GM18499 (cell line): Measurements from ENCODE around the gene CHCHD6.
A peak's percentile ranks its signal among the peaks of the same experiment; 100 is the strongest.

Experiments used
- ATAC-seq: cut with Tn5 transposase; IDR thresholded peaks from one replicate; pipeline ENCODE4 v1.9.1; 2021; ENCODE audit warnings: moderate number of reproducible peaks; ENCODE audit not compliant: insufficient read depth, unreplicated experiment

Gene CHCHD6

DNA sequence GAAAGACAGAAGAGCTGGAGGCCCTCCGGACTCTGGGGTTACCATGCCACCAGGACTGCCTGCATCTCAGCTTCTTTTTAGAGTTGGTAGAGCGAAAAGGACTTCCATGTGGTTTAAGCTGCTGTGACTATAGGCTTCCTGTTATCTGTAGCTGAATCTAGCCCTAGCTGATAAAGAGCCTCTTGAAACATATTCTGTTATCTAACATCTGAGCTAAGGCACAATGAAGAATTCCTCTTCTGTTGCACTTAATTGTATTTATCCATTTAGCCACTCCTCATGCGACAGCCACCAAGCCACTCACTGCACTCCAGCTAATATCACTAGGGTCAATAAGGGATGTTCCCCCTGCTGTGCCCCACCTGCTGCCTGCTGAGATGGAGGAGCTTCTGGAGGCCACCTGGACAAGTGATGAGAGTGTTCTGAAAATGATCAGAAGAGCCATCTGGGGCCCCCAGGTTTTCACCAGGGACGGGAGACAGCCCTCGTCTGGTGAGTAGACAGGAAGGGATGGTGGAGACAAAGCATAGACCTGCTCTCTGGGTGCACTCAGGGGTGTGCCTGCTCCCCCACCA is 184.2 kb downstream of the CHCHD6 start:
- no peak for ATAC-seq

DNA sequence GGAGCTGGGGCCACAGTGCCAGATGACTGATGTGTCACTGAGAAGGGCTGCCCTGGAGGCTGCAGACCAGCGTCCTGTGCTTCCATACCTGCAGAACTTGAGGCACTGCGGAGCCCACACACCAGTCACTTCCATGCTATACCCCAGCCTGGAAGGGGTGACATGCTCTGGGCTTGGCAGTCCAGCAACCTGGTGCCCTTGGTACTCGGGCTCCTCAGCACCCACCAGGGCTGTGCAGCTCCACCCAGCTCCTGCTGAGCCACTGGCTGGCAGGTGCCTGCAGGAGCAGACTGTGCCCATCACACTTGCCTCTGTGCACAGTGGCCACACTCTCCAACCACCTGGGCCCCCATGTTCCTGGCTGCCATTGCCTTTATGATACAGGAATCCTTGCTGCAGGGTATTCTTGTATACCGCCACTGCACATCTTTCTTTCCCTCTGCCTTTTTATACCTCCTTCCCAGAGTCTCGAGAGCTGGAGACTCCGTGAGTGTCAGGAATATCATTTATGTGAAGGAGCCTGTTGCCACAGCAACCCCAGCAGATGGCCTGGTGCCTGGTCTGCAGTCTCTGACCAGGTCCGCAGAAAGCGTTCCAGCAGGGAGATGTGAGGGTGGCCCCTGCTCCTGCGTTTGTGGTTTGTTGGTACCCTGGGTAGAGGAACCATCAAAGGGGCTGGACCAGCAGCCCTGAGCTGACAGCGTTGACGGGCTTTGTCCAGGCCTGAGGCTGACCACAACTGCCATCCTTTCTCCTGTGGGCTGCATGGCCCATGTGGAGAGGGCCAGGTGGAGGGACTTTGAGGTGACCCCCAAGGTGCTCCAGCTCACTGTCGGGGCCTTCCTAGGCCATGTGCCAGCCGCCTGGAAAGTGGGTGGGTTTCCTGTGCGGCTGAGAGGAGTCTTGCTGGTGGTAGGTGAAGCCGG is 185.5 kb downstream of the CHCHD6 start:
- no peak for ATAC-seq

DNA sequence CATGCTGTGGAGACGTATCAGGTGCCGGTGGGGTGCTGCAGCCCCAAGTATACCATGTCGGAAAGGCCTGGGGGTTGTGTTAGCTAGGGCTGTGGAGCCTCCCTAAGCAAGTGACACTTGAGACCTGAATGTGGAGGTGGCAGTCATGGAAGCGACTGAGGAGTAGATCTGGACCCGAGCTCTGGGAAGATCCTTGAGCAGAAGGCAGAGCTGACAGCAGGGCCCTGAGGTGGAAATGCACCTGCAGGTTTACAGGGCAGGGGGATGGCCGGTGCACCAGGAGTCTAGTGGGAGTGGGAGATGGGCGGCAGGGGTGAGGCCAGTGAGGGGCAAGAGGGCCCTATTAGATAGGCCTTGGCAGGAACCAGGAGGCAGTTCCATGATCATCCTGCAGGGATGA is 187.1 kb downstream of the CHCHD6 start:
- ATAC-seq = no peak

DNA sequence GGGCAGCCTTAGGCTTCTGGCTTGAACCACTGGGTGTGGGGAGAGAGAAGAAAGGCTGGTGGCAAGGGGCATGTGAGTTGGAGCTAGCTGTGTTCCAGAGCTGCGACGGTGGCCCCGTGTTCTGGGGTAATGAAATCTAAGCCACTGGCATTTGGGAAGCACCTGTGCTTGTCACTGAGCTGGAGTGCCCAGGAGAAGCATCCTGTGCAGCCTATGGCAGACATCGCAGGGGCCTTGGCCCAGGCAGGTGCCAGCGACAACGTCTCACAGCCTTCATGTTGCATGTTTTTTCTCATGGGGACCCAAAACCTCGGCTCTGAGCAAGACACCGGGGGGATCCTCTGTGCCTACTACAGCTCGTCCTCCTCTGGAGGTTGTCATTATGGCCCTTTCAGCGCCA is 187.8 kb downstream of the CHCHD6 start:
- no peak for ATAC-seq

DNA sequence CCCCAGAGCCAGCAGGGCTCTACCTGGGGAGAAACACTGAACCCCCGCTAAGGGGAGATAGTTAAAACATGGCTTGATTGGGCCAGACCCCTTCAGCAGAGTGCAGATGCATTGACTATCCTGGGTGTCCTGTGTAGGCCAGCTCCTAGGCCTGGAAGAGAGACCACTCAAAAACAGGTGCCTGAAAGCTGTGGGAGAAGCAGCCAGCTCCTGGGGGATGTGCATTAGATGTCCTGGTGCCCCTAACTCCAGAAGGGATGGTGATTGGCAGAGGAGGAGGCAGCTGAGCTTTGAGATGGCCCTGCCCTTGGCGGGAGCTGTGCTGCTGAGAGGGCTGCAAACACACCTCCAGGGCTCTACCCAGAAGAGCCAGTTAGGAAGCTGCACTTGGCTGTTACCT is 189.6 kb downstream of the CHCHD6 start:
- ATAC-seq = no peak

DNA sequence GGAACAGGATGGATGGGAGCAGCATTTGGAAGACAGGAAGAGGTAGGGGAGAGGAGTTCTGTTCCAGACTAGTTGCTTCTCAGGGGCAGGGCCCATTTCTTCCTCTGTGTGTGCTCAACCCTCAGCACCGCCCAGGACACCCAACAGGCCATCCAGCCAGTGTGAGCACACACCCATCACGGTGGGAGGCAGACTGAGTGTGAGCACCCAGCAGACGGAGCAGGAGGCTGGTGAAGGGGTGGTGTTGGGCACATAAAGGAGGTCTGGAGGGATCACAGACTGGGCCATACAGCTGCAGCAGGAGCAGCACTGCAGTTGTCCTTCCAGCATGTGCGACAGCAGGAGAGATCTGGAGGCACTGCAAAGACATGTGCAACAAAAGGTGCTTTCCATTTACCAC is 190.4 kb downstream of the CHCHD6 start:
- ATAC-seq = no peak

DNA sequence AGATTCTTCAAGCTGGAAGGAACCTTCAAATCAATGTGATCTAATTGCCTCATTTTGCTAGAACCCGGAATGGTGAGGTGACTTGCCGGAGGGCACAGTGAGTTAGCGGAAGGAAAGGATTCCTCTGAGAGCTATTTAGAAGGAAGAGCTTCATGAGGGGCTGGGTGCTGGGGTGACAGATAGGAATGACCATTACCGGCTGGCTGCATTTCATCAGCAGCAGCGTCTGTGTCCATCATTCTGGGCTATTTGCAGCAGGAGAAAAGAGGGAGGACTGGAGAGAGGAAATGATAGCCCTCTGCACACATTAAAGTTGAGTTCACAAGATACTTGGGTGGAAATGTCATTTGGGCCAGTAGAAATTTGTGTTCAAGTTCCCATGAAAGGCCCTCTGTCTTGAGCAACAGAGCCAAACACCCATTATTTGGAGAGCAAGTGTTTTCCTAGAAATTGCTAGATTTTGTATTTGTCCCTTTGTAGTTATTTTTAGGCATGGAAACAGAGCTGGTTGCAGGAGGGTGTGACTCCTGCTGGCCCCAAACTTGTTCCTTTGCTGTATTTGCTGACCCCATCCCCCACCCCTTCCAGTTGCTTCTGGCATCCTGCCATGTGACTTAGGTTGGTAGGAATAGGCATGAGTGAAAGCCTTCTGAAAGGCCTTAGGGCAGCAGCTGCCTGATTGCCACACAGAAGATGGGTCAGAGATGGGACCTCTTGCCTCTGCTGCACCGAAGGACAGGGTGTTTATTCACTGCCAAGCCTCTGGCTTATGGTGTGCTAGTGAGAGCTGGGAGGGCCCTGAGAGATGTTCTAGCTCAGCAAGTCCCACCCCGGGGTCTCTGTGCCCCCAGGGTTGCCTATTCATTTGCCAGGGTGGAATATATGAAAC is 191.4 kb downstream of the CHCHD6 start:
- ATAC-seq = no peak

DNA sequence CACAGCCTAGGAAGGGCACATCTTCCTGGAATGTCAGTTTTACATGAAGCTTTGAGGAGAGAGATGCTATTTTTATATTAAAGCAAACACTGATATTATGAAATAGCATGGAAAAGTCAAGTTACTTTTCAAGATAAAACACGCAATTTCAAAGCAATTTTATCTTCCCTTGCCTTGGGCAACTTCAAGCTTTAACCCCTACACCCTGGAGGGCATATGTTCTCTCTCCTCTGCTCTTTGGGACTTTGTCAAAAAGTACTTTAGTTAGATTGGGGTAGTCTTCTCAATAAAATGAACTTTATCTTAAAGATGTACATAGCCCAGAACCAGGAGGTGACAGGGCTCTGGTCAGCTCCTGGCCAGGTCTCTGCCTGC is 192.0 kb downstream of the CHCHD6 start:
- no peak for ATAC-seq

DNA sequence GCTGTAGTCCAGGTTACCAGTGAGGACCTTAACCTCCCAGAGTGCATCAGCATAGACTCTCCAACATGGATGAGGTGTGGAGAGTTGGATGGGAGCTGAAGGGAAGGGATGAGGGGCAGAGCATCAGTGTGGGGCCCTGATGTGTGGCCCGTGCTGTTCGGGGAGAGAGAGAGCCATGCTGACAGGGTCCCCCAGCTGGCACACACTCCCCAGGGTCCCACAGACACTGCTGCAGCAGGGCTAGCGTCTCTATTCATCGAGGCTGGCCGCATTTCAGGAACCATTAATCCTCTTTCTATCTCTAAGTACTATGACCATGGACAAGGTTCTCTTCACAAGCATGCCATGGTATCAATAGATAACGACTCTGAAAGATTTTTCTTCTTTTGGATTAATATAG is 192.9 kb downstream of the CHCHD6 start:
- no peak for ATAC-seq

DNA sequence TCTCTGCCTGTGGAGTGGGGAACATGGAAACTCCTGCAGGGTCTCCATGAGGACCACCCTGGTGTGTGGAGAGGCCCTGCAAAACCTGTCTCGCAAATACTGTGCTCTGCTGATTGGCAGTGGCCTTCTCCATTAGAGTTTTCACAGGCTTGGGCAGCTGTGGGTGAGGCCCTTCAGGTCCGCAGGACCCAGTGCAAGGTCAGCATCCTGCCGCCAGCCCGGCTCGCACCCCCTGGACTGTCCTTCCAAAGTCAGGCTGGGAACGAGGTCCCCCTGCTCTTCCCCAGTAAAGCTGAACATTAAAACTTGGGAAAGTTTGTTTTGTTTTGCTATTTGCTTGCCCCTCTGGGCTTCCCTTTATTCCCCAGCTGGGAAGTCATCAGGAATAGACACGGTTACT is 193.9 kb downstream of the CHCHD6 start:
- ATAC-seq = no peak

DNA sequence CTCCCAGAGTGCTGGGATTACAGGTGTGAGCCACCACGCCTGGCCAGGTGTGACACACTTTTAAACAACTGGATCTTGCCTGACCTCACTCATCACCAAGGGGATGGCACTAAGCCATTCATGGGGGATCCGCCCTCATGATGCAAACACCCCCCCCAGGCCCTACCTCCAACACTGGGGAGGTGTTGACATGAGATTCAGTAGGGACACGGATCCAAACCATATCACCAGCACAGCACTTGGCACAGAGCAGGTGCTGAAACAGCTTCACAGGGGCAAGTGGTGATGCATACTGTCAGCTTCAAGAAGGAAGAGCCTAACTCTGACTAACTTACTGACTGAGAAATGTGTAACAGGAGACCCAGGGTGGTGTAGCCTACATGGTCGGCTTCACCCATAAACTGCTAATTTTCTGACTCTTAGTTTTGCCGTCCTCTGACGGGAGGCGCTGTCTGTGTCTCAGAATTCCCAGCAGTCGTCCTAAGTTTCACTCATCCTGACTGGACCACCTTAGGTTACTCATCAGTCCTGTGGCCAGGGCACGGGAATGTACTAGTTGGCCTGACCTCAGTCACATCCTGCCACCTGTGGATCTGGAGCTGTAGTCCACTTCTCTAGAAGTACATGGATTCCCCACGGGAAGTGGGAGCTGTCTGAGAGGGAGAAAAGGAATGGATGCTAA is 197.0 kb downstream of the CHCHD6 start:
- ATAC-seq = no peak

DNA sequence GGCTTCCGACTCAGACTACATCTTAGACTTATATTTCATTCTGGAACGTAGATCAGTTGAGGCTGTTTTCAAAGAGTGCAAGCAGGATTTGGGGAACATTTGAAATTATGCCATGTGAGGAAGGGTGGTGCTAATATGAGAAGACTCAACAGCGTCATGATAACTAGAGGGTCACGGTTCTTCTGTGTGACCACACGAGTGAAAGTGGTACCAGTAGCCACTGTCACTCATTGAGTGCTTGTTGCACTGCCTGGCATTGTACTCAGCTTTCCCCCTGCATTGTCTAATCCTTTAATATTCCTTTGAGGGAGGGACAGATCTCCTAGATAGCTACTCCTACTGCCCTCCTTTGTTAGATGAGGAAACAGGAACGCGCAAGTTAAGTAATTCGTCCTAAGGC is 197.6 kb downstream of the CHCHD6 start:
- no peak for ATAC-seq

DNA sequence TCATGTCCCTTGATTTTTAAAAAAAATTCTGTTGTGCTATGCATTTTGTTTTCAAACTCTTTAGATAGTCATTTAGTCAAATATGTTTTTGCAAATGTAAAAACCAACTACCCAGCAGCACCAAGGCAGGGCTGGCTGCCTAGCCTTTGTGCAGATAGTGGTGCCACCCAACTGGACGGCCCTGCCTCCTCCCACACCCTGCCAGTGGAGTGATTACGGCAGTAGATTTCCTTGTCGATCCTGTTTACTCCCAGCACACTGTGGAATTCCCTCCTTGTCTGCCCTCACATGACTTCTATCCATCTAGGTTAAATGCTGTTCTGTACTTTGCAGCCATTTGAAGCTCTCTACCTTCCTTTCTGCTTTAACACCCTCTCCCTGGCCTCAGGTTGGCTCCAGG is 199.5 kb downstream of the CHCHD6 start:
- no peak for ATAC-seq

DNA sequence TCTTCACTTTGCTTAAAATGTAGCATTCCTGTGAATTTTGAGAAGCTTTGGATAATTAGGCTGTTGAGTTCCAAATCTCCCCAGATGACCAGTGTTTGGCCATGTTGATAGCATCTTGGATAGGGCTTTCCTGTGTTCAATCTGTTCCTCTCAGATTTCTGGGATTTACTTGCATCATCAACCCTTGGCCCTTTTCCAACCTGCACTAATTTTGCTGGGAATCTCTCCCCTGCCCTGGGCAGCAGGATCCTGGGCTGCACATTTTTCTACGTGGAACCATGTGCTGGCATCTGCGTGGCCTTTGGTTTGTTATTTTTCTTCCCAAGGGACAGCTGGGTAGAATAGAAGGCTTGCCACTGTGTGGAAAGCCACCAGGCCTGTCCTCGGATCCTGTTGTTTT is 203.5 kb downstream of the CHCHD6 start:
- ATAC-seq = no peak

DNA sequence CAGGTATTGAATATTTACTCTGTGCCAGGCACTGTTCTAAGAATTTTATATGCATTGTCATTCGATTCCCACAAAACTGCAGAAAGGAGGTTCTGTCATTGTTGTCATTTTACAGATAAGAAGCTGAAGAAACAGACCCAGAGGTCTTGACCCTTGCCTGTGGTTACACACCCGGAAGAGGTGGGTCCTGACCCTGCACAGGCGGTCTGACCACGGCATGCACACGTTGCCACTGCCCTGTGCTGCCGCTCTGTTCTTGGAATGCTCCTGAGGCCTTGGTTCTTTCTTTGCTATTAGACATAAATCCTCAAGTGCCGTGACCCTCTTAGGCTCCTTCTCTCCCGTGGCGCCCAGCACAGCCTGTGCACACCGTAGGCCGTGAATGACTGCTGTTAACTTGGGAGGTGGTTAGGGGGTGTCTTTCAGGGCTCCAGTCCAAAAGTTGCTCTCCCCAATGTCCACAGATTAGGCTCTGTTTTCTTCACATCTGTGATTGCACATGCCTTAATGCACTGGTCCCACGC is 204.8 kb downstream of the CHCHD6 start:
- no peak for ATAC-seq

DNA sequence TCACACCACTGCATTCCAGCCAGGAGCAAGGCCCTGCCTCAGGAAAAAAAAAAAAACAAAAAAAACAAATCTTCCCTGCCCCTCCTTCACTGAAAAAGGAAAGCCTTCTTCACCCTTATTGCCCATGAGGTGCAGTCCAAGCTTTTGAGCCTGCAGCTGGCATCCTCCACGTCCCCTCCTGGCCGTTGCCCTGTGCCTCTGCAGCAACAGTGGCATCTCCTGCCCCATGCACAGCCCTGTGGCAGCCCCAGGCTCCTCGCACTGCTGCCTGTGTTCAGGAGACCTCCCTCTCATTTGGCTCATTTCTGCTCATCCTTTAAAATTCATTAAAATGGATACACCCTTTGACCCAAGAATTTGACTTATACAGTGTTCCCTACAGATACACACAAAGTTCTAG is 206.2 kb downstream of the CHCHD6 start:
- no peak for ATAC-seq

DNA sequence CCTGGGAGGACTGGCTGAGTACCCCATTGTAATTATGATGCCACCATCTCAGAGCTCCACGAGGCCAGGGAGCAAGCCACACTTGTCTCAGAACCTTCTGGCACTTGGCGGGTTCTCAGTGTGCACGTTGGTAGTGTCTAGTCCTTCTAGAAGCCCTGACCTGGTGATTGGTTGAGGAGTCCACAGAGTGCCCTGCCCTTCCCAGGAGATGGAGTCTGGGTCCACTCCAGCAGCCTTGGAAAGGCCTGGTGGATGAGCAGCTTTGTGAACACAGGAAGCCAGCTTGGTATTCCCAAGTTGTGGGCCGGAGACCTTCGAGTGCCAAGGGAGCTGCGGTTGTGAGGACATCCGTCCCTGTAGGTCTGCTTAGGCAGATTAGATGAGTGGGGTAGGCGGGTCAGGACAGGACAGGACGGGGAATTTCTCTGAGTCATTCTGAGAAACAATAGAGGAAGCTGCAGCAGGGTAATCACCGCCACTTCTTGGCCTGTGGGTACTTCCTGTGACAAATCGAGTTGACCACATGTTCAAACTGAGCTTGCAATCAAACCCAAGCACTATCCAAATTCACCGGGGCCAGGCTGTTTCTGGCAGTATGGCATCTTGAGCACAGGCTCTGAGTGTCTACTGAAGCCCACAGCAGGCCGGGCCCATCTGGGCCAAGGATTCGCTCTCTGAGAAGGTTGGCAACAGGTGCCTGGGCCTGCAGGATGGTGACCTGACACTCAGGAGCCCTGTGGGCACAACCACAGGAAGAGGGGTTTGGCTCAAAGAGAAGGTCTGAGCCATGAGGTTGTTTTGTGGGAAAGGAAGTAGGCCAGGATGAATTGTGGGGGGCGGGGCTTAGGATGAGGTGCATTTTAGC is 207.4 kb downstream of the CHCHD6 start:
- ATAC-seq = peak; percentile 92

DNA sequence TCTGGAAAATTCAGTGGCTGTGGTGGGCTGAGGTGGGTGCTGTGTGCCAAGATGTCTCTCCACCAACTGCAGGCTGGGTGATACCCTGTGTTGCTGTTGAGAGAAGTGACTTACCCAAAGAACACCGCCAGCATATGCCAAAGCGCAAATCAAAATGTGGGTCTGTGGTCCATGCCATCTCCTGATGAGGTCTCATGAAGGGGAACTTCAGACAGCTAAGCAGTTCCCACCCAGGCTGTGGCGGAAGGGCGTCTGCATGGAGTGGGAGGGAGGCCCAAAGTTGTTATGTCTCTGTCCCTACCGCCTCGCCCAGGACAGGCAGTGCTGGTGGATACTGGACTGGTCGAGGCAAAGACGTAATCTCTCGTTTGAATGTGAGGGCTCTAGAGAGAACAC is 208.0 kb downstream of the CHCHD6 start:
- no peak for ATAC-seq

DNA sequence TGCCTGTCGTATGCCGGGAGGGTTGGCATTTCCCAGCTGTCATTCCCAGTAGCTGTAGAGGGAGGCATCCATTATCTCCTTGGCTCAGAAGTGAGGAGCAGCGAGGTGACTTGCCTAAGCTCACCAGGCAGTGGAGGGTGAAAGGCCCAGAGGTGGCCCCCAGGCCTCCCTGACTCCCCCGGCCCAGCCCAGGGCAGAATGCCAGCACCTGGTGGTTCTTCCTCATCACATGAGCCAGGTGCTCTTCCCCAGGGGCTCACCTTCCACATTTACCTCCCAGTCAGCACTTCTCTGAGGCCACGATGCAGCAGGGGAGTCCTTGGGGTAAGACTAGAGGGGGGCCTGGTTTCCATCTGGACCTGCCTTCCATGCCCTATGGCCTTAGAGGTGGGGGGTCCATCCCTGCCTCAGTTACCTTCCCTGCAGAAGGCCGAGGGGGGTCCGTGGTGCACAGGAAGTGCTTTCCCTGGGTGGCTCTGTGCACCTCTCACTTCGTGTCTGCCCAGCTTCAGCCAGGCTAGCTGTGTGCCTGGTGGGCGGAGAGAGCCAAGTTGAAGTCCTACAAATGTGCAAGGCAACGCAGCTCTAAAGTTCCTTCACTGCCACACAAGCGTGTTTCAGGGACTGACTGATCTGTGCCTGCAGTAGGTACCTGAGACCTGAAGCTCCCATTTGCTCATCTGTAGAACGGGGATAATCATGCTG is 208.6 kb downstream of the CHCHD6 start:
- no peak for ATAC-seq
